Activated CD8-positive, alpha-beta T cell treated with anti-CD3 and anti-CD28 coated beads for 36 hours (primary cell): ENCODE measurements around the gene CIZ1. TPM values are rescaled to one million over a fixed set of nuclear protein-coding genes. Genes with fewer than 3 reads are reported as not detected.

Experiments
- ATAC-seq: fragments of 200-7000 bp; cut with Tn5 transposase; one replicate; pipeline ENCODE4 v1.10.0; 2021; ENCODE audit warnings: mild to moderate bottlenecking, moderate library complexity
- CTCF ChIA-PET: fragments of 350-600 bp; sonication (Branson Sonifier 250); formaldehyde crosslinking; loops from one replicate; lab custom pipeline; 2021; ENCODE audit warnings: antibody characterized with exemption; lab: Charles Lee
- POLR2A ChIA-PET: fragments of 350-600 bp; sonication (Branson Sonifier 250); formaldehyde crosslinking; loops from one replicate; lab custom pipeline; 2021; ENCODE audit warnings: antibody characterized with exemption; lab: Charles Lee
- DNase-seq: peaks from one replicate; pipeline ENCODE4 v3.0.0-alpha.2; 2020
- H3K27ac Mint-ChIP-seq: one replicate; pipeline ENCODE4 v1.8.0; 2021; ENCODE audit warnings: mild to moderate bottlenecking, mixed read lengths
- H3K27me3 Mint-ChIP-seq: one replicate; pipeline ENCODE4 v1.8.0; 2021; ENCODE audit warnings: mixed read lengths
- H3K36me3 Mint-ChIP-seq: one replicate; pipeline ENCODE4 v1.8.0; 2021; ENCODE audit warnings: low read depth, mixed read lengths
- H3K4me1 Mint-ChIP-seq: one replicate; pipeline ENCODE4 v1.8.0; 2021; ENCODE audit warnings: low read depth, mixed read lengths
- H3K4me3 Mint-ChIP-seq: one replicate; pipeline ENCODE4 v1.8.0; 2021; ENCODE audit warnings: mild to moderate bottlenecking, moderate library complexity, mixed read lengths
- H3K9me3 Mint-ChIP-seq: one replicate; pipeline ENCODE4 v1.8.0; 2021; ENCODE audit warnings: mixed read lengths
- CTCF ChIP-seq: fragments of 200-600 bp; IDR thresholded peaks from one replicate; pipeline ENCODE4 v1.8.0; 2022; ENCODE audit warnings: antibody characterized with exemption, mild to moderate bottlenecking
- intact Hi-C: fragments of 100-400 bp; cut with micrococcal nuclease; formaldehyde crosslinking; loops from one replicate; pipeline ENCODE4 v1.10.0; 2022
- total RNA-seq, 2 experiments: library from RNA; stranded (reverse); gene quantifications; one replicate each; pipeline ENCODE4 v1.2.3, GENCODE V29; 2021

CIZ1 gene
- total RNA-seq, 2 experiments from 2014 or later = 75.7 to 77.1 TPM

GRCh38 chr9:128155736-128156500 lies 35.5 kb downstream of the CIZ1 start:
- Mint-ChIP-seq H3K9me3 (no peaks in the 10 kb centered on the region), H3K36me3 (no peaks in the 10 kb centered on the region), H3K27ac (no peak overlapping the region), H3K4me1 (peaks cover 5% of the 10 kb centered on the region), H3K27me3 (no peaks in the 10 kb centered on the region), H3K4me3 (no peak overlapping the region)
- no peak for TF ChIP-seq CTCF
- CTCF ChIA-PET = interaction anchor here (0.7 to 1.5 kb wide), 3 partner anchors 28 to 99 kb away, joined by 3 to 4 read pairs (median 3); no protein-coding TSS in a partner anchor
- intact Hi-C loops = no loop called here
- ATAC-seq (no peak), DNase-seq (no peak)
- POLR2A ChIA-PET = no interaction called here

DNA sequence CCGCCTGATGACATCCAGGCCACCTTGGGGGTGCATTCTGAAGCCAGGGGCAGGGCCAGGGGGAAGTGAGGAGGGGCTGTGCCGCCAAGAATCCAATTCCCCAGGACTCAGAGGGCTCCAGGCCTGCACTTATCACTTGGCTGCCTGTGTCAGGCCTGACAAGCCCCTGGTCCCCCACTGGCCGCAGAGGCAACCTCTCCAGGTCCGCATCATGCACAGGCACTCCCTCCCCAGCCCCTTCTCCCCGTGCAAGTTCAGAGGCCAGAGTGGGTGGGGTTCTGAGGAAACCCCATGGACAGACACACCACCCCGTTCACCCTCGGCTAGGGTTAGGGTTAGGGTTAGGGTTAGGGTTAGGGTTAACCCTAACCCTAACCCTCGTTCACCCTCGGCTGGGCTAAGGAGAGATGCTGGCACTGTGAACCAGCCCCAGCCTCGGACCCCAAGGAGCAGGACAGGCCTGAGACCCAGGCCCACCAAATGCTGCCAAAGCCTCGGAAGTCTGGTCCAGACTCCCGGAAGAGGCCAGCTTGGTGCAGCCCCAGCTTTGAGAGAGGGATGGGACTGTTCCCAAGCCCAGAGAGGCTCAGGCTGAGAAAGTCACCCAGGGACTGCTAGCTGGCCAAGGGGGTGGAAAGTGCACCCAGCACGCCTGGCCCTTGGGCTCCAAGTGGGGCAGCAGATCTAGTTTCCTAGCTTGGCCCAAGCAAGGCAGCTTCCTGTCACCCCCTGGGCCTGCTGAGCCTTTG lies 37.3 kb downstream of the CIZ1 start:
- no peak for ATAC-seq
- no peaks in the 10 kb centered on the region for H3K36me3 Mint-ChIP-seq
- no peaks in the 10 kb centered on the region for H3K4me1 Mint-ChIP-seq
- H3K27ac Mint-ChIP-seq = no peak overlapping the region
- TF ChIP-seq CTCF = no peak
- intact Hi-C loops = no loop called here
- ChIA-PET CTCF (no interaction called here), POLR2A (no interaction called here)
- H3K9me3 Mint-ChIP-seq = no peaks in the 10 kb centered on the region
- H3K4me3 Mint-ChIP-seq = no peak overlapping the region
- DNase-seq = no peak
- H3K27me3 Mint-ChIP-seq = no peaks in the 10 kb centered on the region

- no peaks in the 10 kb centered on the region for H3K9me3 Mint-ChIP-seq
- intact Hi-C loops = no loop called here
- H3K4me1 Mint-ChIP-seq = no peaks in the 10 kb centered on the region
- H3K27ac Mint-ChIP-seq = no peak overlapping the region
- TF ChIP-seq CTCF = no peak
- DNase-seq (no peak), ATAC-seq (no peak)
- POLR2A ChIA-PET = no interaction called here
- CTCF ChIA-PET = no interaction called here
- H3K4me3 Mint-ChIP-seq = no peak overlapping the region
- H3K27me3 Mint-ChIP-seq = no peaks in the 10 kb centered on the region
- no peaks in the 10 kb centered on the region for H3K36me3 Mint-ChIP-seq
Measured at GRCh38 chr9:128153060-128153946, 38.1 kb downstream of the CIZ1 start.

- POLR2A ChIA-PET = no interaction called here
- intact Hi-C loops = no loop called here
- no peaks in the 10 kb centered on the region for H3K9me3 Mint-ChIP-seq
- CTCF ChIA-PET = no interaction called here
- no peaks in the 10 kb centered on the region for H3K36me3 Mint-ChIP-seq
- no peaks in the 10 kb centered on the region for H3K27me3 Mint-ChIP-seq
- ATAC-seq (no peak), DNase-seq (no peak)
- TF ChIP-seq CTCF = no peak
- H3K4me3 Mint-ChIP-seq = no peak overlapping the region
- H3K4me1 Mint-ChIP-seq = no peaks in the 10 kb centered on the region
- no peak overlapping the region for H3K27ac Mint-ChIP-seq
Measured at GRCh38 chr9:128152133-128153059, 39.0 kb downstream of the CIZ1 start.
